Esophagus squamous epithelium (tissue), 5 donors: Measurements from ENCODE around the gene IL20RA. TPM values are rescaled to one million over a fixed set of nuclear protein-coding genes. Genes with fewer than 3 reads are reported as not detected.

Source experiments
- DNase-seq: peaks from one replicate; lab custom pipeline; 2025; lab: John Stamatoyannopoulos, UW
- H3K27ac ChIP-seq, 4 donors: fragments of 200-600 bp; sonication (generic); one replicate each; pipeline ENCODE4 v1.5.1; 2016 to 2019; ENCODE audit warnings: mild to moderate bottlenecking in 1 of 4
- H3K27me3 ChIP-seq, 4 donors: fragments of 200-600 bp; sonication (generic); 1 replicate in 3 of 4; 2 replicates in 1 of 4; pipeline versions ENCODE4 v1.5.1 to v1.6.0; 2017 to 2021; ENCODE audit warnings: antibody characterized with exemption in 1 of 4
- H3K36me3 ChIP-seq, 3 donors: fragments of 200-600 bp; sonication (generic); one replicate each; pipeline ENCODE4 v1.5.1; 2016 to 2019
- H3K4me1 ChIP-seq, 3 donors: fragments of 200-600 bp; sonication (generic); one replicate each; pipeline ENCODE4 v1.5.1; 2017 to 2019
- H3K4me3 ChIP-seq, 4 donors: fragments of 200-600 bp; sonication (generic); 1 replicate in 3 of 4; 2 replicates in 1 of 4; pipeline ENCODE4 v1.5.1; 2016 to 2019; ENCODE audit warnings: mild to moderate bottlenecking in 2 of 4, moderate library complexity in 1 of 4
- H3K9me3 ChIP-seq, 3 donors: fragments of 200-600 bp; sonication (generic); one replicate each; pipeline ENCODE4 v1.5.1; 2016 to 2019
- CTCF ChIP-seq, 6 experiments: fragments of 450-650 bp in 4 of 6; fragments of 200-600 bp in 2 of 6; sonication (generic) in 2 of 6; IDR thresholded peaks; one replicate each; pipeline ENCODE4 v1.5.1; 2016 to 2019; ENCODE audit warnings: antibody characterized with exemption in 6 of 6, mild to moderate bottlenecking in 4 of 6, moderate library complexity in 4 of 6
- POLR2A ChIP-seq, 4 donors: fragments of 450-650 bp; IDR thresholded peaks; one replicate each; pipeline ENCODE4 v1.6.1; 2017; ENCODE audit warnings: antibody characterized with exemption in 4 of 4, mild to moderate bottlenecking in 4 of 4, moderate library complexity in 3 of 4
- WGBS, 2 donors: methylation state at CpG; one replicate each; pipeline ENCODE4 v1.1.5; 2018; 5-methylcytosine and 5-hydroxymethylcytosine counted together
- intact Hi-C: fragments of 100-400 bp; cut with DNase I; formaldehyde crosslinking; loops from one replicate; pipeline ENCODE4 v1.15.0; 2022
- total RNA-seq, 4 donors: library from RNA; depleted of rRNA; stranded (reverse); fragments of >200 nt; gene quantifications; one replicate each; pipeline ENCODE4 v1.1.0, GENCODE V29; 2016
- donor health status: DM: yes; HTN: yes; CAD: no.

Gene IL20RA
- total RNA-seq, 4 donors from 2014 or later: 11.1 to 20.7 (median 13.1) TPM

- H3K27ac ChIP-seq: no peak overlapping the region
These were observed 85.3 kb downstream of the IL20RA start for GRCh38 chr6:136959471-136959891.

GRCh38 chr6:136958168-136958567 is 86.6 kb downstream of the IL20RA start:
- 71 to 82% methylated on average over 4 of the region's 5 CpGs for WGBS, 2 donors
- intact Hi-C loops: no loop called here

More at GRCh38 chr6:136959471-136959891, 85.3 kb downstream of the IL20RA start:
- intact Hi-C loops: no loop called here
- TF ChIP-seq POLR2A (IDR thresholded peaks at IDR 0.05) (no peak), CTCF (IDR thresholded peaks at IDR 0.05) (no peak)
- Histone ChIP-seq H3K4me1 (no peaks in the 10 kb centered on the region), H3K4me3 (no peak overlapping the region), H3K9me3 (no peaks in the 10 kb centered on the region), H3K36me3 (no peaks in the 10 kb centered on the region), H3K27me3 (peaks cover 0 to 17% (median 0%) of the 10 kb centered on the region in 4 donors)
- no peak for DNase-seq
- WGBS, 2 donors: 65% methylated on average over 9 to 11 of the region's 14 CpGs

GRCh38 chr6:136956590-136957544 is 87.9 kb downstream of the IL20RA start:
- intact Hi-C loops: no loop called here
- H3K4me1 ChIP-seq: no peaks in the 10 kb centered on the region
- DNase-seq: no peak
- H3K27ac ChIP-seq: no peak overlapping the region
- no peaks in the 10 kb centered on the region for H3K9me3 ChIP-seq
- TF ChIP-seq CTCF (IDR thresholded peaks at IDR 0.05): no peak
- no peak for TF ChIP-seq POLR2A (IDR thresholded peaks at IDR 0.05)
- no peak overlapping the region for H3K4me3 ChIP-seq
- peaks cover 0 to 17% (median 0%) of the 10 kb centered on the region in 4 donors for H3K27me3 ChIP-seq
- 50 to 61% methylated on average over 8 to 13 of the region's 14 CpGs for WGBS, 2 donors
- no peaks in the 10 kb centered on the region for H3K36me3 ChIP-seq

More at GRCh38 chr6:136958168-136958567, 86.6 kb downstream of the IL20RA start:
- TF ChIP-seq CTCF (IDR thresholded peaks at IDR 0.05): no peak
- TF ChIP-seq POLR2A (IDR thresholded peaks at IDR 0.05): no peak
- no peak for DNase-seq
- H3K4me1 ChIP-seq: no peaks in the 10 kb centered on the region
- H3K9me3 ChIP-seq: no peaks in the 10 kb centered on the region
- H3K27me3 ChIP-seq: peaks cover 0 to 17% (median 0%) of the 10 kb centered on the region in 4 donors
- no peak overlapping the region for H3K4me3 ChIP-seq
- H3K27ac ChIP-seq: no peak overlapping the region
- no peaks in the 10 kb centered on the region for H3K36me3 ChIP-seq

GRCh38 chr6:136955123-136955522 is 89.6 kb downstream of the IL20RA start:
- no peak for DNase-seq
- H3K4me3 ChIP-seq: no peak overlapping the region
- no peak for TF ChIP-seq CTCF (IDR thresholded peaks at IDR 0.05)
- no peak for TF ChIP-seq POLR2A (IDR thresholded peaks at IDR 0.05)
- H3K4me1 ChIP-seq: no peaks in the 10 kb centered on the region
- 88 to 93% methylated on average over 3 of the region's 3 CpGs for WGBS, 2 donors
- no peak overlapping the region for H3K27ac ChIP-seq
- intact Hi-C loops: no loop called here
- H3K27me3 ChIP-seq: peaks cover 0 to 17% (median 0%) of the 10 kb centered on the region in 4 donors
- no peaks in the 10 kb centered on the region for H3K9me3 ChIP-seq
- no peaks in the 10 kb centered on the region for H3K36me3 ChIP-seq

- 58 to 74% methylated on average over 7 of the region's 7 CpGs for WGBS, 2 donors
- Histone ChIP-seq H3K4me3 (no peak overlapping the region), H3K4me1 (no peaks in the 10 kb centered on the region), H3K27ac (no peak overlapping the region), H3K27me3 (peaks cover 0 to under 1% (median 0%) of the 10 kb centered on the region in 4 donors), H3K36me3 (no peaks in the 10 kb centered on the region), H3K9me3 (no peaks in the 10 kb centered on the region)
- TF ChIP-seq POLR2A (IDR thresholded peaks at IDR 0.05) (no peak), CTCF (IDR thresholded peaks at IDR 0.05) (no peak)
- no peak for DNase-seq
- intact Hi-C loops: no loop called here
These were observed 92.0 kb downstream of the IL20RA start for GRCh38 chr6:136952714-136953260.
